SU-DHL-6 (cell line): ENCODE results near the gene PKHD1.
A peak's percentile ranks its signal among the peaks of the same experiment; 100 is the strongest.

Experiments
- H2AFZ ChIP-seq: fragments of 200-600 bp; sonication (generic); 2 replicates; pipeline ENCODE4 v1.6.1; 2014; ENCODE audit warnings: low read depth, mild to moderate bottlenecking, moderate library complexity, mixed read lengths, antibody characterized with exemption, low read length; ENCODE audit not compliant: severe bottlenecking
- H3F3A ChIP-seq: fragments of 200-600 bp; shearing (Covaris generic); 2 replicates; pipeline ENCODE4 v1.6.0; 2016; ENCODE audit warnings: antibody characterized with exemption, mild to moderate bottlenecking; ENCODE audit not compliant: insufficient read depth
- H3K27ac ChIP-seq: fragments of 200-600 bp; sonication (generic); 2 replicates; pipeline ENCODE4 v1.5.1; 2016; ENCODE audit warnings: low read depth, mild to moderate bottlenecking, low read length, moderate library complexity, mixed read lengths
- H3K27me3 ChIP-seq: fragments of 200-600 bp; sonication (generic), shearing (Covaris generic); 2 replicates; pipeline ENCODE4 v1.6.0; 2014; ENCODE audit warnings: mild to moderate bottlenecking, low read length
- H3K36me3 ChIP-seq: fragments of 200-600 bp; sonication (generic); 2 replicates; pipeline ENCODE4 v1.6.1; 2014; ENCODE audit warnings: mild to moderate bottlenecking, low read length, mixed read lengths
- H3K4me2 ChIP-seq: fragments of 300-600, 200-600 bp; shearing (Covaris generic), sonication (generic); 2 replicates; pipeline ENCODE4 v1.6.0; 2014; ENCODE audit warnings: low read length, low read depth, mild to moderate bottlenecking; ENCODE audit not compliant: poor library complexity, severe bottlenecking
- H3K4me3 ChIP-seq: fragments of 200-600 bp; sonication (generic); 2 replicates; pipeline ENCODE4 v1.5.1; 2014; ENCODE audit warnings: antibody characterized with exemption, low read length, mild to moderate bottlenecking, mixed read lengths; ENCODE audit not compliant: insufficient read depth, poor library complexity, severe bottlenecking
- H3K79me2 ChIP-seq: fragments of 200-600 bp; sonication (generic); 2 replicates; pipeline ENCODE4 v1.6.1; 2014; ENCODE audit warnings: mild to moderate bottlenecking, low read length, moderate library complexity; ENCODE audit not compliant: insufficient read depth
- H3K9ac ChIP-seq: fragments of 200-600 bp; sonication (generic); 2 replicates; pipeline ENCODE4 v1.7.0; 2014; ENCODE audit warnings: mild to moderate bottlenecking, low read length
- H3K9me2 ChIP-seq: fragments of 200-600 bp; sonication (generic); replicated peaks from 2 replicates; pipeline ENCODE4 v1.6.1; 2014; ENCODE audit warnings: low read length; ENCODE audit not compliant: insufficient read depth
- H3K9me3 ChIP-seq: fragments of 200-600 bp; sonication (generic); 2 replicates; pipeline ENCODE4 v1.6.1; 2014; ENCODE audit warnings: low read length, mixed read lengths; ENCODE audit not compliant: insufficient read depth
- H4K20me1 ChIP-seq: fragments of 200-600 bp; sonication (generic); 2 replicates; pipeline ENCODE4 v1.6.1; 2014; ENCODE audit warnings: low read depth, mild to moderate bottlenecking, antibody characterized with exemption, low read length, moderate library complexity, mixed read lengths
- CTCF ChIP-seq: fragments of 200-600 bp; sonication (generic); IDR thresholded peaks from one replicate; pipeline ENCODE4 v1.5.1; 2017; ENCODE audit warnings: antibody characterized with exemption, mild to moderate bottlenecking, low read length, moderate library complexity; ENCODE audit not compliant: insufficient read depth, poor library complexity, severe bottlenecking
- EZH2phosphoT487 ChIP-seq: fragments of 200-600 bp; sonication (generic), shearing (Covaris generic); conservative IDR thresholded peaks from 2 replicates; pipeline ENCODE4 v1.6.1; 2018; ENCODE audit warnings: mild to moderate bottlenecking, antibody characterized with exemption, low read length, moderate library complexity, mixed read lengths

The PKHD1 gene

GRCh38 chr6:51753635-51754034 lies 333.8 kb downstream of the PKHD1 start:
- H2AFZ ChIP-seq = no peak overlapping the region
- TF ChIP-seq EZH2phosphoT487 = no peak
- TF ChIP-seq CTCF = peak; percentile 20
- H3K9ac ChIP-seq = no peak overlapping the region
- H3K9me3 ChIP-seq = no peaks in the 10 kb centered on the region
- no peaks in the 10 kb centered on the region for H3K27me3 ChIP-seq
- no peak overlapping the region for H3K27ac ChIP-seq
- no peaks in the 10 kb centered on the region for H3K36me3 ChIP-seq
- H4K20me1 ChIP-seq = no peaks in the 10 kb centered on the region
- no peaks in the 10 kb centered on the region for H3K79me2 ChIP-seq
- no peaks in the 10 kb centered on the region for H3F3A ChIP-seq
- no peak overlapping the region for H3K4me2 ChIP-seq
- no peak overlapping the region for H3K4me3 ChIP-seq
- no peaks in the 10 kb centered on the region for H3K9me2 ChIP-seq

- H3F3A ChIP-seq = no peaks in the 10 kb centered on the region
- no peaks in the 10 kb centered on the region for H3K9me3 ChIP-seq
- H3K27ac ChIP-seq = no peak overlapping the region
- 0 out of 2 replicates have a peak, but pooled peaks cover 2% of the 10 kb centered on the region for H3K27me3 ChIP-seq
- H4K20me1 ChIP-seq = no peaks in the 10 kb centered on the region
- no peaks in the 10 kb centered on the region for H3K79me2 ChIP-seq
- no peak overlapping the region for H3K4me2 ChIP-seq
- no peak overlapping the region for H2AFZ ChIP-seq
- no peak overlapping the region for H3K4me3 ChIP-seq
- H3K9me2 ChIP-seq = no peaks in the 10 kb centered on the region
- H3K9ac ChIP-seq = no peak overlapping the region
- no peaks in the 10 kb centered on the region for H3K36me3 ChIP-seq
- no peak for TF ChIP-seq CTCF
- no peak for TF ChIP-seq EZH2phosphoT487
Observed at GRCh38 chr6:51743999-51744398, 343.4 kb downstream of the PKHD1 start.

- Histone ChIP-seq H3F3A (no peaks in the 10 kb centered on the region), H3K27me3 (0 out of 2 replicates have a peak, but pooled peaks cover 2% of the 10 kb centered on the region), H3K79me2 (no peaks in the 10 kb centered on the region), H3K36me3 (no peaks in the 10 kb centered on the region), H3K9me2 (no peaks in the 10 kb centered on the region), H4K20me1 (no peaks in the 10 kb centered on the region), H3K9ac (no peak overlapping the region), H3K27ac (no peak overlapping the region), H2AFZ (no peak overlapping the region), H3K4me3 (no peak overlapping the region), H3K9me3 (no peaks in the 10 kb centered on the region), H3K4me2 (no peak overlapping the region)
- TF ChIP-seq EZH2phosphoT487 = no peak
- TF ChIP-seq CTCF = no peak
Observed at GRCh38 chr6:51740658-51741057, 346.8 kb downstream of the PKHD1 start.
